DMS53 treated with DMSO at 0.1 percent for 48 hours (cell line): ENCODE results near the gene PLA2G2C.

ENCODE experiments used
- DNase-seq: peaks from one replicate; lab custom pipeline; 2025; ENCODE audit not compliant: unreplicated experiment; lab: John Stamatoyannopoulos, UW

The PLA2G2C gene

GRCh38 chr1:20209471-20209870, 23.2 kb upstream of the PLA2G2C start:
- DNase-seq = no peak

- DNase-seq = no peak
Measured at GRCh38 chr1:20207546-20207945, 21.2 kb upstream of the PLA2G2C start.

- DNase-seq = no peak
Measured at GRCh38 chr1:20202166-20202565, 15.8 kb upstream of the PLA2G2C start.

GRCh38 chr1:20200966-20201365, 14.6 kb upstream of the PLA2G2C start:
- no peak for DNase-seq

- DNase-seq = no peak
Measured at GRCh38 chr1:20199840-20200239, 13.5 kb upstream of the PLA2G2C start.

GRCh38 chr1:20199403-20199802, 13.1 kb upstream of the PLA2G2C start:
- no peak for DNase-seq

- no peak for DNase-seq
Measured at GRCh38 chr1:20198918-20199317, 12.6 kb upstream of the PLA2G2C start.

GRCh38 chr1:20198296-20198695, 12.0 kb upstream of the PLA2G2C start:
- DNase-seq = no peak

- no peak for DNase-seq
Measured at GRCh38 chr1:20197329-20197791, 11.0 kb upstream of the PLA2G2C start.

GRCh38 chr1:20195462-20195780, 9.1 kb upstream of the PLA2G2C start:
- no peak for DNase-seq

GRCh38 chr1:20194757-20195461, 8.6 kb upstream of the PLA2G2C start:
- peak; percentile 17 for DNase-seq

- DNase-seq = no peak
Measured at GRCh38 chr1:20194224-20194623, 7.9 kb upstream of the PLA2G2C start.

- DNase-seq = no peak
Measured at GRCh38 chr1:20192871-20193411, 6.6 kb upstream of the PLA2G2C start.

GRCh38 chr1:20192364-20192763, 6.0 kb upstream of the PLA2G2C start:
- no peak for DNase-seq

- DNase-seq = no peak
Measured at GRCh38 chr1:20191266-20191825, 5.0 kb upstream of the PLA2G2C start.

- DNase-seq = no peak
Measured at GRCh38 chr1:20190256-20191160, 4.2 kb upstream of the PLA2G2C start.

GRCh38 chr1:20189664-20190063, 3.3 kb upstream of the PLA2G2C start:
- no peak for DNase-seq

GRCh38 chr1:20188455-20188817, 2.1 kb upstream of the PLA2G2C start:
- no peak for DNase-seq

- no peak for DNase-seq
Measured at GRCh38 chr1:20187813-20188454, 1.6 kb upstream of the PLA2G2C start.

- no peak for DNase-seq
Measured at GRCh38 chr1:20187103-20187812, 940 bp upstream of the PLA2G2C start.
